Panc1 (cell line): ENCODE results near the gene SHOX. TPM values are rescaled to one million over a fixed set of nuclear protein-coding genes. Genes with fewer than 3 reads are reported as not detected.

ENCODE experiments used
- ATAC-seq: fragments of 200-7000 bp; cut with Tn5 transposase; 2 replicates; pipeline ENCODE4 v1.9.1; 2020; ENCODE audit warnings: mild to moderate bottlenecking, moderate library complexity
- BruUV-seq: library from RNA; stranded (reverse); fragments of 400-500 nt; replicated peaks from 2 replicates; lab custom pipeline; 2021; lab: Mats Ljungman, UMichigan
- CTCF ChIA-PET: fragments of 300-600 bp; sonication (Branson Sonifier 250); formaldehyde crosslinking; loops from one replicate; lab custom pipeline; 2022; ENCODE audit warnings: antibody characterized with exemption; lab: Charles Lee
- POLR2A ChIA-PET: fragments of 300-600 bp; sonication (Branson Sonifier 250); formaldehyde crosslinking; loops from one replicate; lab custom pipeline; 2022; ENCODE audit warnings: antibody characterized with exemption; lab: Charles Lee
- DNase-seq: peaks from one replicate; pipeline ENCODE4 v3.0.0-alpha.2; 2010; ENCODE audit warnings: low read depth, low spot score
- H3K27ac ChIP-seq: 2 replicates; pipeline ENCODE4 v1.5.1; 2011; ENCODE audit warnings: mild to moderate bottlenecking, low read length, inconsistent platforms
- H3K27me3 ChIP-seq: fragments of 200-500 bp; sonication (Bioruptor generic); 2 replicates; pipeline ENCODE4 v1.6.0; 2014; ENCODE audit warnings: low read length, inconsistent platforms; ENCODE audit not compliant: control insufficient read depth, insufficient read depth
- H3K36me3 ChIP-seq: fragments of 200-500 bp; sonication (Bioruptor generic); 2 replicates; pipeline ENCODE4 v1.5.1; 2014; ENCODE audit warnings: inconsistent platforms, mild to moderate bottlenecking, low read length, moderate library complexity; ENCODE audit not compliant: control insufficient read depth, insufficient read depth
- H3K4me1 ChIP-seq: 2 replicates; pipeline ENCODE4 v1.5.1; 2011; ENCODE audit warnings: inconsistent platforms, mild to moderate bottlenecking, low read length, moderate library complexity; ENCODE audit not compliant: control insufficient read depth, insufficient read depth
- H3K4me3 ChIP-seq, 2 experiments: 2 replicates each; pipeline ENCODE4 v1.5.1; 2011 to 2012; ENCODE audit warnings: low read depth in 2 of 2, low read length in 2 of 2, mild to moderate bottlenecking in 2 of 2, inconsistent platforms in 1 of 2, moderate library complexity in 1 of 2
- H3K9me3 ChIP-seq: fragments of 200-500 bp; sonication (Bioruptor generic); 2 replicates; pipeline ENCODE4 v1.5.1; 2014; ENCODE audit warnings: low read depth, mild to moderate bottlenecking, inconsistent platforms, low read length, moderate library complexity; ENCODE audit not compliant: control insufficient read depth, insufficient read depth
- POLR2AphosphoS5 ChIP-seq: IDR thresholded peaks from 2 replicates; pipeline ENCODE4 v1.6.1; 2012; ENCODE audit warnings: mild to moderate bottlenecking, low read depth, low read length, moderate library complexity
- SIN3A ChIP-seq: IDR thresholded peaks from 2 replicates; pipeline ENCODE4 v1.6.1; 2012; ENCODE audit warnings: low read depth, mild to moderate bottlenecking, low read length, moderate library complexity, borderline replicate concordance; ENCODE audit not compliant: insufficient read depth
- TCF7L2 ChIP-seq: IDR thresholded peaks from 2 replicates; pipeline ENCODE4 v1.6.1; 2011; ENCODE audit warnings: mild to moderate bottlenecking, low read depth, low read length, inconsistent platforms
- in situ Hi-C: cut with HindIII; loops from 2 replicates; pipeline ENCODE4 v1.10.0; 2016; ENCODE audit warnings: low sequenced_read_pairs, low pct_unique_long_range_greater_than_20kb
- intact Hi-C: fragments of 100-400 bp; cut with micrococcal nuclease; formaldehyde crosslinking; loops from one replicate; pipeline ENCODE4 v1.10.0; 2022; ENCODE audit not compliant: unreplicated experiment
- total RNA-seq: library from RNA; stranded (reverse); gene quantifications from one replicate; pipeline ENCODE4 v1.2.1, GENCODE V29; 2021; ENCODE audit not compliant: unreplicated experiment
- TF ChIP-seq, protein P1 (sequence below): fragments of 450-650 bp; IDR thresholded peaks from 2 replicates; pipeline ENCODE4 v1.5.1; 2017; ENCODE audit warnings: mild to moderate bottlenecking
- TF ChIP-seq, protein P2 (sequence below), 2 experiments: IDR thresholded peaks; 2 replicates each; pipeline ENCODE4 v1.6.1; 2011 to 2012; ENCODE audit warnings: low read depth in 2 of 2, control low read depth in 1 of 2, low read length in 1 of 2, mild to moderate bottlenecking in 1 of 2, moderate library complexity in 1 of 2; ENCODE audit not compliant: insufficient read depth in 1 of 2

SHOX gene
- total RNA-seq, 1 experiment from 2014 or later, result not detected

DNA sequence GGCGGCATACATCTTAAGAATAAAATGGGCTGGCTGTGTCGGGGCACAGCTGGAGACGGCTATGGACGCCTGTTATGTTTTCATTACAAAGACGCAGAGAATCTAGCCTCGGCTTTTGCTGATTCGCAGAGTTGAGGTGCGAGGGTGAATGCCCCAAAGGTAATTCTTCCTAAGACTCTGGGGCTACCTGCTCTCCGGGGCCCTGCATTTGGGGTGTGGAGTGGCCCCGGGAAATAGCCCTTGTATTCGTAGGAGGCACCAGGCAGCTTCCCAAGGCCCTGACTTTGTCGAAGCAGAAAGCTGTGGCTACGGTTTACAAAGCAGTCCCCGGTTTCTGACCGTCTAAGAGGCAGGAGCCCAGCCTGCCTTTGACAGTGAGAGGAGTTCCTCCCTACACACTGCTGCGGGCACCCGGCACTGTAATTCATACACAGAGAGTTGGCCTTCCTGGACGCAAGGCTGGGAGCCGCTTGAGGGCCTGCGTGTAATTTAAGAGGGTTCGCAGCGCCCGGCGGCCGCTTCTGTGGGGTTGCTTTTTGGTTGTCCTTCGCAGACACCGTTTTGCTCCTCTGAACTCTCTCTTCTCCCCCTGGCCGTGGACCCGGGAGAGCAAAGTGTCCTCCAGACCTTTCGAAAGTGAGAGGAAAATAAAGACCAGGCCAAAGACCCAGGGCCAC, 1.9 kb downstream of the SHOX start:
- ChIA-PET CTCF (no interaction called here), POLR2A (no interaction called here)
- no peak overlapping the region for H3K27ac ChIP-seq
- ATAC-seq, result no peak; the same call in 1 of the 2 replicates
- in situ Hi-C loops (no loop called here), intact Hi-C loops (no loop called here)
- DNase-seq, result no peak
- H3K4me3 ChIP-seq, result no peak overlapping the region
- BruUV-seq, result no TSS peak
- no peaks in the 10 kb centered on the region for H3K9me3 ChIP-seq
- TF ChIP-seq POLR2AphosphoS5, result no peak
- no peak for TF ChIP-seq TCF7L2
- no peak for TF ChIP-seq SIN3A
- TF ChIP-seq, protein P1, sequence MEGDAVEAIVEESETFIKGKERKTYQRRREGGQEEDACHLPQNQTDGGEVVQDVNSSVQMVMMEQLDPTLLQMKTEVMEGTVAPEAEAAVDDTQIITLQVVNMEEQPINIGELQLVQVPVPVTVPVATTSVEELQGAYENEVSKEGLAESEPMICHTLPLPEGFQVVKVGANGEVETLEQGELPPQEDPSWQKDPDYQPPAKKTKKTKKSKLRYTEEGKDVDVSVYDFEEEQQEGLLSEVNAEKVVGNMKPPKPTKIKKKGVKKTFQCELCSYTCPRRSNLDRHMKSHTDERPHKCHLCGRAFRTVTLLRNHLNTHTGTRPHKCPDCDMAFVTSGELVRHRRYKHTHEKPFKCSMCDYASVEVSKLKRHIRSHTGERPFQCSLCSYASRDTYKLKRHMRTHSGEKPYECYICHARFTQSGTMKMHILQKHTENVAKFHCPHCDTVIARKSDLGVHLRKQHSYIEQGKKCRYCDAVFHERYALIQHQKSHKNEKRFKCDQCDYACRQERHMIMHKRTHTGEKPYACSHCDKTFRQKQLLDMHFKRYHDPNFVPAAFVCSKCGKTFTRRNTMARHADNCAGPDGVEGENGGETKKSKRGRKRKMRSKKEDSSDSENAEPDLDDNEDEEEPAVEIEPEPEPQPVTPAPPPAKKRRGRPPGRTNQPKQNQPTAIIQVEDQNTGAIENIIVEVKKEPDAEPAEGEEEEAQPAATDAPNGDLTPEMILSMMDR, result no peak
- TF ChIP-seq, protein P2, sequence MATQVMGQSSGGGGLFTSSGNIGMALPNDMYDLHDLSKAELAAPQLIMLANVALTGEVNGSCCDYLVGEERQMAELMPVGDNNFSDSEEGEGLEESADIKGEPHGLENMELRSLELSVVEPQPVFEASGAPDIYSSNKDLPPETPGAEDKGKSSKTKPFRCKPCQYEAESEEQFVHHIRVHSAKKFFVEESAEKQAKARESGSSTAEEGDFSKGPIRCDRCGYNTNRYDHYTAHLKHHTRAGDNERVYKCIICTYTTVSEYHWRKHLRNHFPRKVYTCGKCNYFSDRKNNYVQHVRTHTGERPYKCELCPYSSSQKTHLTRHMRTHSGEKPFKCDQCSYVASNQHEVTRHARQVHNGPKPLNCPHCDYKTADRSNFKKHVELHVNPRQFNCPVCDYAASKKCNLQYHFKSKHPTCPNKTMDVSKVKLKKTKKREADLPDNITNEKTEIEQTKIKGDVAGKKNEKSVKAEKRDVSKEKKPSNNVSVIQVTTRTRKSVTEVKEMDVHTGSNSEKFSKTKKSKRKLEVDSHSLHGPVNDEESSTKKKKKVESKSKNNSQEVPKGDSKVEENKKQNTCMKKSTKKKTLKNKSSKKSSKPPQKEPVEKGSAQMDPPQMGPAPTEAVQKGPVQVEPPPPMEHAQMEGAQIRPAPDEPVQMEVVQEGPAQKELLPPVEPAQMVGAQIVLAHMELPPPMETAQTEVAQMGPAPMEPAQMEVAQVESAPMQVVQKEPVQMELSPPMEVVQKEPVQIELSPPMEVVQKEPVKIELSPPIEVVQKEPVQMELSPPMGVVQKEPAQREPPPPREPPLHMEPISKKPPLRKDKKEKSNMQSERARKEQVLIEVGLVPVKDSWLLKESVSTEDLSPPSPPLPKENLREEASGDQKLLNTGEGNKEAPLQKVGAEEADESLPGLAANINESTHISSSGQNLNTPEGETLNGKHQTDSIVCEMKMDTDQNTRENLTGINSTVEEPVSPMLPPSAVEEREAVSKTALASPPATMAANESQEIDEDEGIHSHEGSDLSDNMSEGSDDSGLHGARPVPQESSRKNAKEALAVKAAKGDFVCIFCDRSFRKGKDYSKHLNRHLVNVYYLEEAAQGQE (IDR thresholded peaks at IDR 0.05; ENCODE audit: insufficient read depth in 1 of 2, low read depth in 2 of 2, low read length in 1 of 2), result no peak
- H3K27me3 ChIP-seq, result no peaks in the 10 kb centered on the region; the same call in 1 of the 2 replicates
- no peaks in the 10 kb centered on the region for H3K4me1 ChIP-seq
- H3K36me3 ChIP-seq, result no peaks in the 10 kb centered on the region

DNA sequence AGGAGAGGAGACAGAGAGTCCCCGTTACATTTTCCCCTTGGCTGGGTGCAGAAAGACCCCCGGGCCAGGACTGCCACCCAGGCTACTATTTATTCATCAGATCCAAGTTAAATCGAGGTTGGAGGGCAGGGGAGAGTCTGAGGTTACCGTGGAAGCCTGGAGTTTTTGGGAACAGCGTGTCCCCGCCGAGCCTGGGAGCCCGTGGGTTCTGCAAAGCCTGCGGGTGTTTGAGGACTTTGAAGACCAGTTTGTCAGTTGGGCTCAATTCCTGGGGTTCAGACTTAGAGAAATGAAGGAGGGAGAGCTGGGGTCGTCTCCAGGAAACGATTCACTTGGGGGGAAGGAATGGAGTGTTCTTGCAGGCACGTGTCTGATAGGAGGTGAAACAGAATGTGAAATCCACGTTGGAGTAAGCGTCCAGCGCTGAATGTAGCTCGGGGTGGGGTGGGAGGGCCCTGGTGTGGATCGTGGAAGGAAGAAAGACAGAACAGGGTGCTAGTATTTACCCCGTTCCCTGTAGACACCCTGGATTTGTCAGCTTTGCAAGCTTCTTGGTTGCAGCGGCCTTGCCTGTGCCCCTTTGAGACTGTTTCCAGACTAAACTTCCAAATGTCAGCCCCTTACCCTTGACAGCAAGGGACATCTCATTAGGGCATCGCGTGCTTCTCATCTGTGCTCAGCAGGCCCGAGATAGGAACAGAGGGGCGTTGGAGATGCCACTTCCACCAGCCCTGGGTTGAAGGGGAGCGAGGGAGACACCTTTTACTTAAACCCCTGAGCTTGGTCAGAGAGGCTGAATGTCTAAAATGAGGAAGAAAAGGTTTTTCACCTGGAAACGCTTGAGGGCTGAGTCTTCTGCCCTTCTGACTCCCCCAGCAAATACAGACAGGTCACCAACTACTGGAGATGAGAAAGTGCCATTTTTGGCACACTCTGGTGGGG, 2.7 kb downstream of the SHOX start:
- no peak for ATAC-seq
- BruUV-seq, result no TSS peak
- in situ Hi-C loops, result no loop called here
- ChIA-PET POLR2A (no interaction called here), CTCF (no interaction called here)
- TF ChIP-seq POLR2AphosphoS5 (no peak), SIN3A (no peak), TCF7L2 (no peak)
- TF ChIP-seq, protein P1, result no peak
- TF ChIP-seq, protein P2 (IDR thresholded peaks at IDR 0.05; ENCODE audit: insufficient read depth in 1 of 2, low read depth in 2 of 2, low read length in 1 of 2), result no peak
- intact Hi-C loops, result no loop called here
- Histone ChIP-seq H3K27ac (no peak overlapping the region), H3K27me3 (no peaks in the 10 kb centered on the region; the same call in 1 of the 2 replicates), H3K4me1 (no peaks in the 10 kb centered on the region), H3K36me3 (no peaks in the 10 kb centered on the region), H3K4me3 (no peak overlapping the region), H3K9me3 (no peaks in the 10 kb centered on the region)
- DNase-seq, result no peak
